H9 (cell line): ENCODE measurements around the gene ATP6AP1. TPM values are rescaled to one million over a fixed set of nuclear protein-coding genes. Genes with fewer than 3 reads are reported as not detected.
A peak's percentile ranks its signal among the peaks of the same experiment; 100 is the strongest.

Source experiments
- DNase-seq: peaks from one replicate; pipeline ENCODE4 v3.0.0-alpha.2; 2017
- H2AFZ ChIP-seq: one replicate; pipeline ENCODE4 v1.6.1; 2013; ENCODE audit warnings: mild to moderate bottlenecking, low read length, control low read depth, moderate library complexity
- H2AK5ac ChIP-seq: 2 replicates; pipeline ENCODE4 v1.6.1; 2013; ENCODE audit warnings: low read length, control low read depth, mixed read lengths; ENCODE audit not compliant: insufficient read length
- H2BK120ac ChIP-seq: one replicate; pipeline ENCODE4 v1.6.1; 2013; ENCODE audit warnings: low read depth, mild to moderate bottlenecking, low read length, control low read depth, inconsistent platforms; ENCODE audit not compliant: poor library complexity, severe bottlenecking
- H2BK12ac ChIP-seq: 2 replicates; pipeline ENCODE4 v1.6.1; 2013; ENCODE audit warnings: low read length, control low read depth, mixed read lengths, low read depth; ENCODE audit not compliant: insufficient read length
- H2BK15ac ChIP-seq: 2 replicates; pipeline ENCODE4 v1.6.1; 2013; ENCODE audit warnings: low read depth, low read length, control low read depth
- H2BK20ac ChIP-seq: one replicate; pipeline ENCODE4 v1.6.1; 2013; ENCODE audit warnings: low read depth, mild to moderate bottlenecking, low read length, control low read depth, inconsistent platforms; ENCODE audit not compliant: poor library complexity, severe bottlenecking
- H2BK5ac ChIP-seq: 2 replicates; pipeline ENCODE4 v1.6.1; 2013; ENCODE audit warnings: low read length, control low read depth, mixed read lengths; ENCODE audit not compliant: insufficient read length
- H3K14ac ChIP-seq: 2 replicates; pipeline ENCODE4 v1.6.1; 2013; ENCODE audit warnings: low read length, control low read depth; ENCODE audit not compliant: insufficient read depth
- H3K18ac ChIP-seq: 2 replicates; pipeline ENCODE4 v1.6.1; 2013; ENCODE audit warnings: low read depth, mild to moderate bottlenecking, mixed read lengths, low read length, control low read depth; ENCODE audit not compliant: insufficient read length
- H3K23ac ChIP-seq: 2 replicates; pipeline ENCODE4 v1.6.1; 2013; ENCODE audit warnings: low read length, control low read depth, mixed read lengths, low read depth; ENCODE audit not compliant: insufficient read length
- H3K23me2 ChIP-seq: 2 replicates; pipeline ENCODE4 v1.6.1; 2013; ENCODE audit warnings: low read depth, mild to moderate bottlenecking, mixed read lengths, low read length, control low read depth; ENCODE audit not compliant: insufficient read length, poor library complexity, severe bottlenecking
- H3K27ac ChIP-seq: 2 replicates; pipeline ENCODE4 v1.5.1; 2013; ENCODE audit warnings: low read length, control low read depth, mixed read lengths, low read depth; ENCODE audit not compliant: insufficient read length
- H3K27me3 ChIP-seq: 2 replicates; pipeline ENCODE4 v1.6.1; 2013; ENCODE audit warnings: low read length, control low read depth, inconsistent platforms; ENCODE audit not compliant: insufficient read depth
- H3K4ac ChIP-seq: 2 replicates; pipeline ENCODE4 v1.6.1; 2013; ENCODE audit warnings: low read depth, mild to moderate bottlenecking, control low read depth, inconsistent platforms, low read length, moderate library complexity
- H3K4me1 ChIP-seq: 2 replicates; pipeline ENCODE4 v1.6.1; 2013; ENCODE audit warnings: low read length, control low read depth, inconsistent platforms; ENCODE audit not compliant: insufficient read depth
- H3K4me2 ChIP-seq: 2 replicates; pipeline ENCODE4 v1.6.1; 2013; ENCODE audit warnings: low read length, control low read depth, mixed read lengths; ENCODE audit not compliant: insufficient read length, insufficient read depth
- H3K56ac ChIP-seq: 2 replicates; pipeline ENCODE4 v1.6.1; 2013; ENCODE audit warnings: low read depth, mild to moderate bottlenecking, mixed read lengths, low read length, control low read depth; ENCODE audit not compliant: insufficient read length
- H3K79me1 ChIP-seq: 2 replicates; pipeline ENCODE4 v1.6.1; 2013; ENCODE audit warnings: low read depth, mild to moderate bottlenecking, moderate library complexity, low read length, control low read depth, inconsistent platforms; ENCODE audit not compliant: insufficient read depth, poor library complexity, severe bottlenecking
- H3K79me2 ChIP-seq: 2 replicates; pipeline ENCODE4 v1.6.1; 2013; ENCODE audit warnings: low read length, control low read depth, inconsistent platforms; ENCODE audit not compliant: insufficient read depth
- H3K9ac ChIP-seq: 2 replicates; pipeline ENCODE4 v1.6.1; 2013; ENCODE audit warnings: low read length, control low read depth, mixed read lengths; ENCODE audit not compliant: insufficient read length; ENCODE audit errors: extremely low read depth
- H3K9me3 ChIP-seq: one replicate; pipeline ENCODE4 v1.6.1; 2013; ENCODE audit warnings: low read depth, low read length, inconsistent platforms; ENCODE audit not compliant: control insufficient read depth
- H3T11ph ChIP-seq: one replicate; pipeline ENCODE4 v1.6.1; 2013; ENCODE audit warnings: mild to moderate bottlenecking, low read length, control low read depth, inconsistent platforms
- H4K20me1 ChIP-seq: one replicate; pipeline ENCODE4 v1.6.1; 2013; ENCODE audit not compliant: control insufficient read depth, insufficient read length, insufficient read depth
- H4K5ac ChIP-seq: 2 replicates; pipeline ENCODE4 v1.6.1; 2013; ENCODE audit warnings: low read depth, mild to moderate bottlenecking, mixed read lengths, low read length, control low read depth; ENCODE audit not compliant: insufficient read length
- H4K8ac ChIP-seq: replicated peaks from 2 replicates; pipeline ENCODE4 v1.6.1; 2013; ENCODE audit warnings: low read length, control low read depth, mixed read lengths, low read depth; ENCODE audit not compliant: insufficient read length
- H4K91ac ChIP-seq: 2 replicates; pipeline ENCODE4 v1.6.1; 2013; ENCODE audit warnings: low read depth, mild to moderate bottlenecking, moderate library complexity, mixed read lengths, low read length, control low read depth; ENCODE audit not compliant: insufficient read length
- H3K27ac Mint-ChIP-seq, 3 experiments: 2 replicates in 2 of 3; 3 replicates in 1 of 3; pipeline ENCODE4 v1.8.0; 2020 to 2021; ENCODE audit warnings: mixed read lengths in 3 of 3, mild to moderate bottlenecking in 1 of 3, moderate library complexity in 1 of 3
- H3K27me3 Mint-ChIP-seq: 2 replicates; pipeline ENCODE4 v1.8.0; 2021; ENCODE audit warnings: low read depth, mild to moderate bottlenecking, moderate library complexity, mixed read lengths
- H3K36me3 Mint-ChIP-seq, 3 experiments: 2 replicates in 2 of 3; 3 replicates in 1 of 3; pipeline ENCODE4 v1.8.0; 2020 to 2021; ENCODE audit warnings: low read depth in 3 of 3, mixed read lengths in 3 of 3; ENCODE audit not compliant: insufficient read depth in 1 of 3
- H3K4me1 Mint-ChIP-seq, 2 experiments: 2 replicates each; pipeline ENCODE4 v1.8.0; 2020; ENCODE audit warnings: mixed read lengths in 2 of 2
- H3K4me3 Mint-ChIP-seq, 2 experiments: 2 replicates in 1 of 2; 3 replicates in 1 of 2; pipeline ENCODE4 v1.8.0; 2020 to 2021; ENCODE audit warnings: mild to moderate bottlenecking in 2 of 2, mixed read lengths in 2 of 2, moderate library complexity in 1 of 2
- H3K9me3 Mint-ChIP-seq, 2 experiments: 2 replicates in 1 of 2; 3 replicates in 1 of 2; pipeline ENCODE4 v1.8.0; 2020; ENCODE audit warnings: mild to moderate bottlenecking in 2 of 2, mixed read lengths in 2 of 2, moderate library complexity in 1 of 2
- CTCF ChIP-seq: fragments of 200-600 bp; sonication (generic); conservative IDR thresholded peaks from 3 replicates; pipeline ENCODE4 v1.8.0; 2021; ENCODE audit warnings: antibody characterized with exemption, mild to moderate bottlenecking
- WGBS: extraction: QIAGEN DNeasy Blood & Tissue Kit; methylation state at CpG from one replicate; pipeline ENCODE4 v1.1.7; 2013; ENCODE audit warnings: missing lambda C conversion rate, low lambda C conversion rate, mixed read lengths; ENCODE audit not compliant: insufficient read length; ENCODE audit errors: extremely low coverage; 5-methylcytosine and 5-hydroxymethylcytosine counted together
- total RNA-seq: library from RNA; stranded (reverse); gene quantifications from 2 replicates; pipeline ENCODE4 v1.2.1, GENCODE V29; 2021

Gene ATP6AP1
- total RNA-seq, 1 experiment from 2014 or later: 45.6 TPM

- H3K9me3 ChIP-seq: peaks cover 30% of the 10 kb centered on the region
- no peak overlapping the region for H3K27ac ChIP-seq
- no peak overlapping the region for H3K23ac ChIP-seq
- H2BK12ac ChIP-seq: no peak overlapping the region
- H3K14ac ChIP-seq: peak overlapping the region; percentile 70; the same call in 1 of the 2 replicates
- H2BK120ac ChIP-seq: no peak overlapping the region
- no peak overlapping the region for H3K18ac ChIP-seq
- Mint-ChIP-seq H3K4me3 (peak overlapping the region; percentile 70 to 85), H3K9me3 (peaks cover 67 to 87% of the 10 kb centered on the region in 2 experiments), H3K36me3 (peaks cover 20 to 63% (median 61%) of the 10 kb centered on the region in 3 experiments), H3K27ac (peak overlapping the region in 2 of 3 experiments; percentile 53 to 77; a peak in 3 of 7 replicates), H3K27me3 (no peaks in the 10 kb centered on the region), H3K4me1 (peaks cover 8 to 10% of the 10 kb centered on the region in 2 experiments)
- H3K4me2 ChIP-seq: peak overlapping the region; percentile 29
- no peak overlapping the region for H3K4ac ChIP-seq
- H4K5ac ChIP-seq: no peak overlapping the region
- no CpG with 5 or more reads among the region's 78 CpGs for WGBS
- H2BK20ac ChIP-seq: no peak overlapping the region
- H2AFZ ChIP-seq: no peak overlapping the region
- no peak overlapping the region for H2BK15ac ChIP-seq
- H3K9ac ChIP-seq: peak overlapping the region; percentile 4
- no peaks in the 10 kb centered on the region for H3K79me1 ChIP-seq
- no peak overlapping the region for H3K56ac ChIP-seq
- H2AK5ac ChIP-seq: no peak overlapping the region
- peak; percentile 54 for DNase-seq
- no peaks in the 10 kb centered on the region for H3K4me1 ChIP-seq
- H3T11ph ChIP-seq: no peak overlapping the region
- H4K20me1 ChIP-seq: no peaks in the 10 kb centered on the region
- no peak overlapping the region for H4K8ac ChIP-seq
- H4K91ac ChIP-seq: no peak overlapping the region
- H2BK5ac ChIP-seq: no peak overlapping the region
- H3K79me2 ChIP-seq: peaks cover 2% of the 10 kb centered on the region; the same call in 1 of the 2 replicates
- no peak for TF ChIP-seq CTCF
- no peaks in the 10 kb centered on the region for H3K27me3 ChIP-seq
- peaks cover 7% of the 10 kb centered on the region for H3K23me2 ChIP-seq
Observed at GRCh38 chrX:154436374-154436982, 8.0 kb downstream of the ATP6AP1 start.
